BJ (cell line): Measurements from ENCODE around the gene EPB41L5. TPM values are rescaled to one million over a fixed set of nuclear protein-coding genes. Genes with fewer than 3 reads are reported as not detected.

ENCODE experiments used
- CTCF ChIA-PET: fragments of 350-600 bp; formaldehyde crosslinking; extraction: SDS; loops from one replicate; lab custom pipeline; 2021; ENCODE audit warnings: antibody characterized with exemption, inconsistent platforms; lab: Yijun Ruan, JAX
- POLR2A ChIA-PET: fragments of 300-600 bp; sonication (Branson Sonifier 250); formaldehyde crosslinking; extraction: SDS; loops from one replicate; lab custom pipeline; 2021; ENCODE audit warnings: antibody characterized with exemption; lab: Charles Lee
- DNase-seq: peaks from one replicate; pipeline ENCODE4 v3.0.0-alpha.2; 2011; ENCODE audit warnings: low read depth
- H3K27me3 ChIP-seq: 2 replicates; pipeline ENCODE4 v1.6.0; 2011; ENCODE audit warnings: low read length; ENCODE audit not compliant: control insufficient read depth, insufficient read depth
- H3K36me3 ChIP-seq: 2 replicates; pipeline ENCODE4 v1.5.1; 2011; ENCODE audit warnings: low read length; ENCODE audit not compliant: control insufficient read depth, insufficient read depth
- H3K4me3 ChIP-seq: 2 replicates; pipeline ENCODE4 v1.5.1; 2011; ENCODE audit warnings: low read depth, mild to moderate bottlenecking, control low read depth, low read length
- CTCF ChIP-seq: IDR thresholded peaks from 2 replicates; pipeline ENCODE4 v1.5.1; 2011; ENCODE audit warnings: low read depth, mild to moderate bottlenecking, control low read depth, inconsistent platforms, low read length, moderate library complexity; ENCODE audit not compliant: insufficient read depth
- polyA plus RNA-seq: library from polyadenylated mRNA; depleted of rRNA; stranded (reverse); fragments of >200 nt; gene quantifications from 2 replicates; pipeline ENCODE4 v1.2.3, GENCODE V29; 2011

Gene EPB41L5
- polyA plus RNA-seq, 1 experiment, result 4.4 TPM

DNA sequence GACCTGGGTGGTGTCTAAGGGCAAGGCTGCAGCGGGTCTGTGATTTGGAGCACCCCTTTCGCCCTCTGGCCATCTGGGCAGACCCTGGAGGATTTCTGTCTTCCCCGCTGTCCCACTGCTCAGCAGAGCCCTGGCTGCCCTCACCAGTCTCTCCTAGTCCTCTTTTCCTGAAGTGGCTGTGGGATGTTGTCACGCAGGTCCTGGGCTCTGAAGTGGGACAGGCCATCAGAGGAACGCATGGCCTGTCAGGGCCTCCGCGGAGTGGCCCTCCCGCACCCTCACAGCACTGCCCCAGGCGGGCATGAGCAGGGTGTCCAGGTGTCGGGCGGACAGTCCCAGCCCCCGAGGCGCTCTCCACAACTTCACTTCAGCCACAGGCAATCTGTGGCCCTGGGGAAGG, 211.4 kb downstream of the EPB41L5 start:
- H3K36me3 ChIP-seq, result no peaks in the 10 kb centered on the region
- CTCF ChIA-PET, result interaction anchor here (1.1 to 1.8 kb wide), 2 partner anchors 8 to 456 kb away, joined by 3 read pairs; no protein-coding TSS in a partner anchor
- DNase-seq, result no peak
- H3K27me3 ChIP-seq, result no peaks in the 10 kb centered on the region
- H3K4me3 ChIP-seq, result no peak overlapping the region
- POLR2A ChIA-PET, result no interaction called here
- no peak for TF ChIP-seq CTCF

GRCh38 chr2:120224735-120225548, 212.1 kb downstream of the EPB41L5 start:
- TF ChIP-seq CTCF, result no peak
- no peak for DNase-seq
- Histone ChIP-seq H3K4me3 (no peak overlapping the region), H3K36me3 (no peaks in the 10 kb centered on the region), H3K27me3 (no peaks in the 10 kb centered on the region)
- ChIA-PET CTCF (interaction anchor here (0.8 to 1.1 kb wide), 2 partner anchors 88 to 456 kb away, joined by 3 read pairs; no protein-coding TSS in a partner anchor), POLR2A (no interaction called here)

DNA sequence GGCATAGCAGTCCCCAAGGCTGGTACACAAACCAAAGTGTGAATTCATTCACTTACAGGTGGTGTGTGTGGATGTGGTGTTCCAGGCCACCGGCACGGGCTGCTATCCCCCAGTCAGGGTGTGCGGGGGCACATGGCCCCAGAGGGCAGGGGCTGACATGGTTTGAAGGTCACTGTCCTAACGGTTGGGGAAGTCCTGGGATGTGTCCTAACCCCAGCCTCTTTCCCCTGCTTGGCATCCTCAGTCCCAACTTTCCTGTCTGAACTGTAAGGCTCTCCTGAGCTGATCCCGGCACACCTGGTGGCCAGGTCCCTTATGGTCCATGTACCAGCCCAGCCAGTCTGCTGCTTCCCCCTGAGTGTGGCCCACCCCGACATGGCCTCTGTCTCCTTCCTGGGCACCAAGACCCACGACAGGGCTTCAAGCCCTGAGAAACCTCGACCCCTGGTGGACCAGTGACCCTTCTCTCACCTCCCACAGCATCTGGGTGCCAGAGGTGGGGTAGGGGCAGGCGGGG, 212.7 kb downstream of the EPB41L5 start:
- Histone ChIP-seq H3K27me3 (no peaks in the 10 kb centered on the region), H3K4me3 (no peak overlapping the region), H3K36me3 (no peaks in the 10 kb centered on the region)
- no peak for TF ChIP-seq CTCF
- POLR2A ChIA-PET, result no interaction called here
- CTCF ChIA-PET, result no interaction called here
- DNase-seq, result no peak

DNA sequence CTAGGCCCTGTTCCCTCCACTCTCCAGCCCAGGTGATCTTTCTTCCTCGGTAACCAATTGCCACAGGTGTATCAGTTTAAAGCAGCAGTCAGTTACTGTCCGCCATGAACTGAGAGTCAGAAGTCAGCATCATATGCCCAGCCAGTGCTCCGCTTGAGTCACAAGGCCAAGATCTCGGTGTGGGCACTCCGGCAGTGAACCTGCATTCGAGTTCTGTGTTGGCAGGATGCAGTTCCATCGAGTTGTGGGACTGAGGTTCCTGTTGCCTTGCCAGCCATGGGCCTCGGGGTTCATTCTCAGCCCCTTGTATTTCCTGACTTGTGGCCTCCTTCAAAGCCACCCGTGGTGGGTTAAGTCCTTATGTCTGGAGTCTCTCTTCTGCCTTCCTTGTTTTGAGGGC, 213.4 kb downstream of the EPB41L5 start:
- ChIA-PET CTCF (no interaction called here), POLR2A (no interaction called here)
- Histone ChIP-seq H3K36me3 (no peaks in the 10 kb centered on the region), H3K4me3 (no peak overlapping the region), H3K27me3 (no peaks in the 10 kb centered on the region)
- DNase-seq, result no peak
- TF ChIP-seq CTCF, result no peak

DNA sequence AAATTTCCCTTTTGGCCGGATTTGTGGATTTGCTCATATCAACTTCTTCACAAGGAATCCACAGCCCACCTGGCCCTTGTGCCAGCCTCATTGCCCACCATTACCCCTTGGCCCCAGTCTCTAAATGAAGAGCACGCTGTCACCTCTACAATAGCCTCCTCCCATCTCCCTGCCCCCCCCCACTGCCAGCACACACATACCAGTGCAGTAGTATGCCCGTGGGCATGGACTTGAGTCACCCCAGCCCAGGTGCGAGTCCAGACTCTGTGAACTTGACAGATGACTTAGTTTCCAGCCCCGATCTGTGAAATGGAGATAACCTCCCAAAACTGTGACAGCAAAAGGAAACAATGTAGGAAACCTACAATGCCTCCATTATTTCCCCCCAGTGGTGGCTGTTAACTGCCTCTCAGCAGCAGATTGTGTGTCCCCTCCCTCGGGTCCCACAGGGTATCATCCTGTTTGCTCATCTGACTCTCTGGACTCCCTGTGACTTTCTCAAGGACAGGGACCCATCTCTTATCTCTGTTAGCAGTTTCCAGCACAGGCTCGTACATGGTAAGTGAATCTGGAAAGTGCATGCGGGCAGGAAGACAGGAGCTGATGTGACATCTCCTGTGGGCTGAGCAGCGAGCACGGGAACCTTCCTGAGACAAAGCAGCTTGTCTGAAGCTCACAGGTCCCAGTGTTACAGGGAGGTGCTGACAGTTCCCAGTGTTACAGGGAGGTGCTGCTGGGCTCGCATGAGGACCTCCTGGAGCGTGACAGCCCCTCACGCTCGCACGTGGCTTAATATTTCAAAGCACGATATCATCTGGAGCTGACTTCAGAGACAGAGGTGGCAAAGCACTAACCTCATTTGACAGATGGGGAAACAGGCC, 214.5 kb downstream of the EPB41L5 start:
- CTCF ChIA-PET, result interaction anchor here (3.9 kb wide), 1 partner anchor 86 kb away, joined by 11 read pairs; no protein-coding TSS in a partner anchor
- no peak overlapping the region for H3K4me3 ChIP-seq
- no peaks in the 10 kb centered on the region for H3K36me3 ChIP-seq

More for the DNA sequence above, 214.5 kb downstream of the EPB41L5 start:
- DNase-seq, result no peak
- POLR2A ChIA-PET, result no interaction called here
- H3K27me3 ChIP-seq, result no peaks in the 10 kb centered on the region
- TF ChIP-seq CTCF, result no peak
